H9 (cell line): ENCODE measurements around the gene MRPS11. TPM values are rescaled to one million over a fixed set of nuclear protein-coding genes. Genes with fewer than 3 reads are reported as not detected.

Source experiments
- DNase-seq: peaks from one replicate; pipeline ENCODE4 v3.0.0-alpha.2; 2017
- H2AFZ ChIP-seq: one replicate; pipeline ENCODE4 v1.6.1; 2013; ENCODE audit warnings: mild to moderate bottlenecking, low read length, control low read depth, moderate library complexity
- H2AK5ac ChIP-seq: 2 replicates; pipeline ENCODE4 v1.6.1; 2013; ENCODE audit warnings: low read length, control low read depth, mixed read lengths; ENCODE audit not compliant: insufficient read length
- H2BK120ac ChIP-seq: one replicate; pipeline ENCODE4 v1.6.1; 2013; ENCODE audit warnings: low read depth, mild to moderate bottlenecking, low read length, control low read depth, inconsistent platforms; ENCODE audit not compliant: poor library complexity, severe bottlenecking
- H2BK12ac ChIP-seq: 2 replicates; pipeline ENCODE4 v1.6.1; 2013; ENCODE audit warnings: low read length, control low read depth, mixed read lengths, low read depth; ENCODE audit not compliant: insufficient read length
- H2BK15ac ChIP-seq: 2 replicates; pipeline ENCODE4 v1.6.1; 2013; ENCODE audit warnings: low read depth, low read length, control low read depth
- H2BK20ac ChIP-seq: one replicate; pipeline ENCODE4 v1.6.1; 2013; ENCODE audit warnings: low read depth, mild to moderate bottlenecking, low read length, control low read depth, inconsistent platforms; ENCODE audit not compliant: poor library complexity, severe bottlenecking
- H2BK5ac ChIP-seq: 2 replicates; pipeline ENCODE4 v1.6.1; 2013; ENCODE audit warnings: low read length, control low read depth, mixed read lengths; ENCODE audit not compliant: insufficient read length
- H3K14ac ChIP-seq: 2 replicates; pipeline ENCODE4 v1.6.1; 2013; ENCODE audit warnings: low read length, control low read depth; ENCODE audit not compliant: insufficient read depth
- H3K18ac ChIP-seq: 2 replicates; pipeline ENCODE4 v1.6.1; 2013; ENCODE audit warnings: low read depth, mild to moderate bottlenecking, mixed read lengths, low read length, control low read depth; ENCODE audit not compliant: insufficient read length
- H3K23ac ChIP-seq: 2 replicates; pipeline ENCODE4 v1.6.1; 2013; ENCODE audit warnings: low read length, control low read depth, mixed read lengths, low read depth; ENCODE audit not compliant: insufficient read length
- H3K23me2 ChIP-seq: 2 replicates; pipeline ENCODE4 v1.6.1; 2013; ENCODE audit warnings: low read depth, mild to moderate bottlenecking, mixed read lengths, low read length, control low read depth; ENCODE audit not compliant: insufficient read length, poor library complexity, severe bottlenecking
- H3K27ac ChIP-seq: 2 replicates; pipeline ENCODE4 v1.5.1; 2013; ENCODE audit warnings: low read length, control low read depth, mixed read lengths, low read depth; ENCODE audit not compliant: insufficient read length
- H3K27me3 ChIP-seq: 2 replicates; pipeline ENCODE4 v1.6.1; 2013; ENCODE audit warnings: low read length, control low read depth, inconsistent platforms; ENCODE audit not compliant: insufficient read depth
- H3K4ac ChIP-seq: 2 replicates; pipeline ENCODE4 v1.6.1; 2013; ENCODE audit warnings: low read depth, mild to moderate bottlenecking, control low read depth, inconsistent platforms, low read length, moderate library complexity
- H3K4me1 ChIP-seq: 2 replicates; pipeline ENCODE4 v1.6.1; 2013; ENCODE audit warnings: low read length, control low read depth, inconsistent platforms; ENCODE audit not compliant: insufficient read depth
- H3K4me2 ChIP-seq: 2 replicates; pipeline ENCODE4 v1.6.1; 2013; ENCODE audit warnings: low read length, control low read depth, mixed read lengths; ENCODE audit not compliant: insufficient read length, insufficient read depth
- H3K56ac ChIP-seq: 2 replicates; pipeline ENCODE4 v1.6.1; 2013; ENCODE audit warnings: low read depth, mild to moderate bottlenecking, mixed read lengths, low read length, control low read depth; ENCODE audit not compliant: insufficient read length
- H3K79me1 ChIP-seq: 2 replicates; pipeline ENCODE4 v1.6.1; 2013; ENCODE audit warnings: low read depth, mild to moderate bottlenecking, moderate library complexity, low read length, control low read depth, inconsistent platforms; ENCODE audit not compliant: insufficient read depth, poor library complexity, severe bottlenecking
- H3K79me2 ChIP-seq: 2 replicates; pipeline ENCODE4 v1.6.1; 2013; ENCODE audit warnings: low read length, control low read depth, inconsistent platforms; ENCODE audit not compliant: insufficient read depth
- H3K9ac ChIP-seq: 2 replicates; pipeline ENCODE4 v1.6.1; 2013; ENCODE audit warnings: low read length, control low read depth, mixed read lengths; ENCODE audit not compliant: insufficient read length; ENCODE audit errors: extremely low read depth
- H3K9me3 ChIP-seq: one replicate; pipeline ENCODE4 v1.6.1; 2013; ENCODE audit warnings: low read depth, low read length, inconsistent platforms; ENCODE audit not compliant: control insufficient read depth
- H3T11ph ChIP-seq: one replicate; pipeline ENCODE4 v1.6.1; 2013; ENCODE audit warnings: mild to moderate bottlenecking, low read length, control low read depth, inconsistent platforms
- H4K20me1 ChIP-seq: one replicate; pipeline ENCODE4 v1.6.1; 2013; ENCODE audit not compliant: control insufficient read depth, insufficient read length, insufficient read depth
- H4K5ac ChIP-seq: 2 replicates; pipeline ENCODE4 v1.6.1; 2013; ENCODE audit warnings: low read depth, mild to moderate bottlenecking, mixed read lengths, low read length, control low read depth; ENCODE audit not compliant: insufficient read length
- H4K8ac ChIP-seq: replicated peaks from 2 replicates; pipeline ENCODE4 v1.6.1; 2013; ENCODE audit warnings: low read length, control low read depth, mixed read lengths, low read depth; ENCODE audit not compliant: insufficient read length
- H4K91ac ChIP-seq: 2 replicates; pipeline ENCODE4 v1.6.1; 2013; ENCODE audit warnings: low read depth, mild to moderate bottlenecking, moderate library complexity, mixed read lengths, low read length, control low read depth; ENCODE audit not compliant: insufficient read length
- H3K27ac Mint-ChIP-seq, 3 experiments: 2 replicates in 2 of 3; 3 replicates in 1 of 3; pipeline ENCODE4 v1.8.0; 2020 to 2021; ENCODE audit warnings: mixed read lengths in 3 of 3, mild to moderate bottlenecking in 1 of 3, moderate library complexity in 1 of 3
- H3K27me3 Mint-ChIP-seq: 2 replicates; pipeline ENCODE4 v1.8.0; 2021; ENCODE audit warnings: low read depth, mild to moderate bottlenecking, moderate library complexity, mixed read lengths
- H3K36me3 Mint-ChIP-seq, 3 experiments: 2 replicates in 2 of 3; 3 replicates in 1 of 3; pipeline ENCODE4 v1.8.0; 2020 to 2021; ENCODE audit warnings: low read depth in 3 of 3, mixed read lengths in 3 of 3; ENCODE audit not compliant: insufficient read depth in 1 of 3
- H3K4me1 Mint-ChIP-seq, 2 experiments: 2 replicates each; pipeline ENCODE4 v1.8.0; 2020; ENCODE audit warnings: mixed read lengths in 2 of 2
- H3K4me3 Mint-ChIP-seq, 2 experiments: 2 replicates in 1 of 2; 3 replicates in 1 of 2; pipeline ENCODE4 v1.8.0; 2020 to 2021; ENCODE audit warnings: mild to moderate bottlenecking in 2 of 2, mixed read lengths in 2 of 2, moderate library complexity in 1 of 2
- H3K9me3 Mint-ChIP-seq, 2 experiments: 2 replicates in 1 of 2; 3 replicates in 1 of 2; pipeline ENCODE4 v1.8.0; 2020; ENCODE audit warnings: mild to moderate bottlenecking in 2 of 2, mixed read lengths in 2 of 2, moderate library complexity in 1 of 2
- WGBS: extraction: QIAGEN DNeasy Blood & Tissue Kit; methylation state at CpG from one replicate; pipeline ENCODE4 v1.1.7; 2013; ENCODE audit warnings: missing lambda C conversion rate, low lambda C conversion rate, mixed read lengths; ENCODE audit not compliant: insufficient read length; ENCODE audit errors: extremely low coverage; 5-methylcytosine and 5-hydroxymethylcytosine counted together
- total RNA-seq: library from RNA; stranded (reverse); gene quantifications from 2 replicates; pipeline ENCODE4 v1.2.1, GENCODE V29; 2021
- TF ChIP-seq, protein P1 (sequence below): fragments of 200-600 bp; sonication (generic); conservative IDR thresholded peaks from 3 replicates; pipeline ENCODE4 v1.8.0; 2021; ENCODE audit warnings: antibody characterized with exemption, mild to moderate bottlenecking

The MRPS11 gene
- total RNA-seq, 1 experiment from 2014 or later = 54.5 TPM

DNA sequence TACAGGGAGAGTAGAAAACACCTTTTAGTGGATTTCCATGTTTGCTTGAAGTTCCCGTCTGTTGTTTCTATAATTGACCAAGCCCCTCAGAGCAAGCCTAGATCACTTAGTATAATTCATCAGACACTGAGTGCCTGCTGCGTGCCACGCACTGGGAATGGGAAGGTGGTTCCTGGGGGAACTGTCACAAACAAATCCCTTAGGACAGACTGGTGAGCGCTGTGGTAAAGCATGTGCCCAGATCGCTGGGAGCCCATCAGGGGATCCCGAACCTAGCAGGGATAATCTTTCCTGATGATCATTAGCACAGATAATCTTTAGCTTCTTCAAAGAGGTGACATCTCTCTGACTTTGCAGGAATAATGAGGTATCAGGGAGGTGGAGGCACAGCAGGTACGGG is 9.6 kb downstream of the MRPS11 start:
- no peaks in the 10 kb centered on the region for H3K9me3 ChIP-seq
- peaks cover 10 to 43% (median 31%) of the 10 kb centered on the region in 3 experiments for H3K36me3 Mint-ChIP-seq
- H2BK5ac ChIP-seq = no peak overlapping the region
- no peak overlapping the region for H4K91ac ChIP-seq
- no CpG with 5 or more reads among the region's 7 CpGs for WGBS
- H3K18ac ChIP-seq = no peak overlapping the region
- H3K27me3 ChIP-seq = no peaks in the 10 kb centered on the region
- no peak for DNase-seq
- H3K4me2 ChIP-seq = no peak overlapping the region
- no peak overlapping the region for H3K14ac ChIP-seq
- H3K4ac ChIP-seq = no peak overlapping the region
- no peak overlapping the region for H3K56ac ChIP-seq
- H2AFZ ChIP-seq = no peak overlapping the region
- H3K27ac ChIP-seq = no peak overlapping the region
- peaks cover 10 to 12% of the 10 kb centered on the region in 2 experiments for H3K4me1 Mint-ChIP-seq
- H2BK15ac ChIP-seq = no peak overlapping the region
- no peak overlapping the region for H3K23ac ChIP-seq
- H2AK5ac ChIP-seq = no peak overlapping the region
- no peaks in the 10 kb centered on the region for H3K79me1 ChIP-seq
- no peaks in the 10 kb centered on the region for H3K4me1 ChIP-seq
- no peaks in the 10 kb centered on the region for H3K79me2 ChIP-seq
- no peak overlapping the region for H2BK120ac ChIP-seq
- no peaks in the 10 kb centered on the region for H3K23me2 ChIP-seq
- no peak overlapping the region for H3K4me3 Mint-ChIP-seq
- H3K27me3 Mint-ChIP-seq = peaks cover 6% of the 10 kb centered on the region
- TF ChIP-seq, protein P1, sequence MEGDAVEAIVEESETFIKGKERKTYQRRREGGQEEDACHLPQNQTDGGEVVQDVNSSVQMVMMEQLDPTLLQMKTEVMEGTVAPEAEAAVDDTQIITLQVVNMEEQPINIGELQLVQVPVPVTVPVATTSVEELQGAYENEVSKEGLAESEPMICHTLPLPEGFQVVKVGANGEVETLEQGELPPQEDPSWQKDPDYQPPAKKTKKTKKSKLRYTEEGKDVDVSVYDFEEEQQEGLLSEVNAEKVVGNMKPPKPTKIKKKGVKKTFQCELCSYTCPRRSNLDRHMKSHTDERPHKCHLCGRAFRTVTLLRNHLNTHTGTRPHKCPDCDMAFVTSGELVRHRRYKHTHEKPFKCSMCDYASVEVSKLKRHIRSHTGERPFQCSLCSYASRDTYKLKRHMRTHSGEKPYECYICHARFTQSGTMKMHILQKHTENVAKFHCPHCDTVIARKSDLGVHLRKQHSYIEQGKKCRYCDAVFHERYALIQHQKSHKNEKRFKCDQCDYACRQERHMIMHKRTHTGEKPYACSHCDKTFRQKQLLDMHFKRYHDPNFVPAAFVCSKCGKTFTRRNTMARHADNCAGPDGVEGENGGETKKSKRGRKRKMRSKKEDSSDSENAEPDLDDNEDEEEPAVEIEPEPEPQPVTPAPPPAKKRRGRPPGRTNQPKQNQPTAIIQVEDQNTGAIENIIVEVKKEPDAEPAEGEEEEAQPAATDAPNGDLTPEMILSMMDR = no peak
- H2BK20ac ChIP-seq = no peak overlapping the region
- H4K8ac ChIP-seq = no peak overlapping the region
- H4K5ac ChIP-seq = no peak overlapping the region
- H3K9me3 Mint-ChIP-seq = no peaks in the 10 kb centered on the region
- no peak overlapping the region for H3K9ac ChIP-seq
- H2BK12ac ChIP-seq = no peak overlapping the region
- no peaks in the 10 kb centered on the region for H4K20me1 ChIP-seq
- no peak overlapping the region for H3K27ac Mint-ChIP-seq
- H3T11ph ChIP-seq = no peak overlapping the region
